Stimulated activated CD4-positive, alpha-beta T cell treated with anti-CD3 and anti-CD28 coated beads, Interleukin-4, amount 100 ng/mL, for 24 hours (primary cell): ENCODE measurements around the gene PIAS4.

ENCODE experiments used
- DNase-seq: peaks from one replicate; pipeline ENCODE4 v3.0.0-alpha.2; 2020

PIAS4 gene

GRCh38 chr19:4080473-4080872 is 72.9 kb downstream of the PIAS4 start:
- DNase-seq, result no peak

- DNase-seq, result no peak
Measured at GRCh38 chr19:4081441-4082129, 74.0 kb downstream of the PIAS4 start.

- DNase-seq, result no peak
Measured at GRCh38 chr19:4082172-4082571, 74.6 kb downstream of the PIAS4 start.

- no peak for DNase-seq
Measured at GRCh38 chr19:4083677-4084546, 76.4 kb downstream of the PIAS4 start.

GRCh38 chr19:4084547-4084877 is 77.0 kb downstream of the PIAS4 start:
- DNase-seq, result no peak

- DNase-seq, result no peak
Measured at GRCh38 chr19:4086411-4086867, 78.9 kb downstream of the PIAS4 start.

GRCh38 chr19:4087787-4088679 is 80.5 kb downstream of the PIAS4 start:
- no peak for DNase-seq

- DNase-seq, result peak; percentile 29
Measured at GRCh38 chr19:4088975-4089374, 81.4 kb downstream of the PIAS4 start.
